ENCODE results near the gene SERPINA4.

- TF ChIP-seq, protein P1, sequence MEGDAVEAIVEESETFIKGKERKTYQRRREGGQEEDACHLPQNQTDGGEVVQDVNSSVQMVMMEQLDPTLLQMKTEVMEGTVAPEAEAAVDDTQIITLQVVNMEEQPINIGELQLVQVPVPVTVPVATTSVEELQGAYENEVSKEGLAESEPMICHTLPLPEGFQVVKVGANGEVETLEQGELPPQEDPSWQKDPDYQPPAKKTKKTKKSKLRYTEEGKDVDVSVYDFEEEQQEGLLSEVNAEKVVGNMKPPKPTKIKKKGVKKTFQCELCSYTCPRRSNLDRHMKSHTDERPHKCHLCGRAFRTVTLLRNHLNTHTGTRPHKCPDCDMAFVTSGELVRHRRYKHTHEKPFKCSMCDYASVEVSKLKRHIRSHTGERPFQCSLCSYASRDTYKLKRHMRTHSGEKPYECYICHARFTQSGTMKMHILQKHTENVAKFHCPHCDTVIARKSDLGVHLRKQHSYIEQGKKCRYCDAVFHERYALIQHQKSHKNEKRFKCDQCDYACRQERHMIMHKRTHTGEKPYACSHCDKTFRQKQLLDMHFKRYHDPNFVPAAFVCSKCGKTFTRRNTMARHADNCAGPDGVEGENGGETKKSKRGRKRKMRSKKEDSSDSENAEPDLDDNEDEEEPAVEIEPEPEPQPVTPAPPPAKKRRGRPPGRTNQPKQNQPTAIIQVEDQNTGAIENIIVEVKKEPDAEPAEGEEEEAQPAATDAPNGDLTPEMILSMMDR (IDR thresholded peaks at IDR 0.05): no peak
- no peak for TF ChIP-seq EZH2 (IDR thresholded peaks at IDR 0.05)
Measured at GRCh38 chr14:94515426-94515825, 45.8 kb upstream of the SERPINA4 start.

All from neural progenitor cell (in vitro differentiated cells).